PFSK-1 (cell line): ENCODE results near the gene NTM.

Experiments
- FOXP2 ChIP-seq: optimal IDR thresholded peaks from 2 replicates; pipeline ENCODE3; 2011; ENCODE audit warnings: borderline replicate concordance, control low read depth, inconsistent platforms; ENCODE audit not compliant: insufficient read depth; ENCODE audit errors: extremely low read length, extremely low read depth
- POLR2AphosphoS5 ChIP-seq: IDR thresholded peaks from 2 replicates; pipeline ENCODE4 v1.6.1; 2012; ENCODE audit warnings: low read depth, mild to moderate bottlenecking, control low read depth, low read length, moderate library complexity
- SIN3A ChIP-seq: IDR thresholded peaks from 2 replicates; pipeline ENCODE4 v1.6.1; 2012; ENCODE audit warnings: mild to moderate bottlenecking, low read length, moderate library complexity, borderline replicate concordance; ENCODE audit not compliant: insufficient read depth
- TAF1 ChIP-seq: IDR thresholded peaks from 2 replicates; pipeline ENCODE4 v1.6.1; 2012; ENCODE audit warnings: low read length, control low read depth, borderline replicate concordance; ENCODE audit not compliant: insufficient read depth
- TF ChIP-seq, protein P1 (sequence below), 2 experiments: IDR thresholded peaks; 2 replicates each; pipeline versions ENCODE4 v1.6.1 to v1.8.0; 2011 to 2012; ENCODE audit warnings: low read depth in 2 of 2, low read length in 2 of 2, control low read depth in 1 of 2, inconsistent platforms in 1 of 2, mild to moderate bottlenecking in 1 of 2, moderate library complexity in 1 of 2; ENCODE audit not compliant: insufficient read depth in 1 of 2

The NTM gene

DNA sequence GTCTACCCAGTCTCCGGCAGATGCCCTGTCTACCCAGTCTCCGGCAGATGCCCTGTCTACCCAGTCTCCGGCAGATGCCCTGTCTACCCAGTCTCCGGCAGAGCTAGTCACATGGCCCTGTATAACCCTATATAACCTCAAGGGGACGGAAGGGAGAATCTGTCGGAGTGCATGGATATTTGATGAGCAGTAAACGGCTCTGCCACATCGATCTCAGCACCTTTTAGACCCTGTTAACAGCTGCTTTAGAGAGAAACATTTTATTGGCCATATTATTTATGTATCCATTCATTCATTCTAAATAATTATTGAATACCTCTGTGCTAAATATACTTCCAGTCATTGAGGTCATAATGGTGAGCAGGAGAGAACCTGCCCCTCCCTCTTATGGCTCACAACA lies 228.9 kb downstream of the NTM start:
- TF ChIP-seq, protein P1, sequence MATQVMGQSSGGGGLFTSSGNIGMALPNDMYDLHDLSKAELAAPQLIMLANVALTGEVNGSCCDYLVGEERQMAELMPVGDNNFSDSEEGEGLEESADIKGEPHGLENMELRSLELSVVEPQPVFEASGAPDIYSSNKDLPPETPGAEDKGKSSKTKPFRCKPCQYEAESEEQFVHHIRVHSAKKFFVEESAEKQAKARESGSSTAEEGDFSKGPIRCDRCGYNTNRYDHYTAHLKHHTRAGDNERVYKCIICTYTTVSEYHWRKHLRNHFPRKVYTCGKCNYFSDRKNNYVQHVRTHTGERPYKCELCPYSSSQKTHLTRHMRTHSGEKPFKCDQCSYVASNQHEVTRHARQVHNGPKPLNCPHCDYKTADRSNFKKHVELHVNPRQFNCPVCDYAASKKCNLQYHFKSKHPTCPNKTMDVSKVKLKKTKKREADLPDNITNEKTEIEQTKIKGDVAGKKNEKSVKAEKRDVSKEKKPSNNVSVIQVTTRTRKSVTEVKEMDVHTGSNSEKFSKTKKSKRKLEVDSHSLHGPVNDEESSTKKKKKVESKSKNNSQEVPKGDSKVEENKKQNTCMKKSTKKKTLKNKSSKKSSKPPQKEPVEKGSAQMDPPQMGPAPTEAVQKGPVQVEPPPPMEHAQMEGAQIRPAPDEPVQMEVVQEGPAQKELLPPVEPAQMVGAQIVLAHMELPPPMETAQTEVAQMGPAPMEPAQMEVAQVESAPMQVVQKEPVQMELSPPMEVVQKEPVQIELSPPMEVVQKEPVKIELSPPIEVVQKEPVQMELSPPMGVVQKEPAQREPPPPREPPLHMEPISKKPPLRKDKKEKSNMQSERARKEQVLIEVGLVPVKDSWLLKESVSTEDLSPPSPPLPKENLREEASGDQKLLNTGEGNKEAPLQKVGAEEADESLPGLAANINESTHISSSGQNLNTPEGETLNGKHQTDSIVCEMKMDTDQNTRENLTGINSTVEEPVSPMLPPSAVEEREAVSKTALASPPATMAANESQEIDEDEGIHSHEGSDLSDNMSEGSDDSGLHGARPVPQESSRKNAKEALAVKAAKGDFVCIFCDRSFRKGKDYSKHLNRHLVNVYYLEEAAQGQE (IDR thresholded peaks at IDR 0.05; ENCODE audit: insufficient read depth in 1 of 2, low read depth in 2 of 2, low read length in 2 of 2), result no peak
- no peak for TF ChIP-seq SIN3A
- TF ChIP-seq POLR2AphosphoS5, result no peak
- TF ChIP-seq FOXP2, result no peak
- TF ChIP-seq TAF1, result no peak

DNA sequence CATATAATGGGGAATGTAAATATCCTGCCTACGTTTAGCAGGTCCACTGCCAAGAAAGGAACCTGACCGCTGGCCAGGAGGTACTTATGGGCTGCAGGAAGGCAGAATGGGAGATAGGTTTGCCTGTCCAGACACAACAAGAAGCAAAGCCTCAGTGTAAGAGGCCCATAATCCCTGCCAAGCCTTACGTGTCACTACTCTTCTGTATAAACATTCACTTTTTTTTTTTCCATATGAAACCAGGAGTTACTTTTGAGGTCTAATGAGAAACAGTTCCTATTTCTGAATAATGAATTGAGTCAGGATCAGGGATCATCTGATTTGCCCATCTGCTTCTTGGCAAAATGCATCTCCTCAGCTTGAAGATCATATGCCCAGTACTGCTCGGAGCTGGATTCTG lies 230.2 kb downstream of the NTM start:
- TF ChIP-seq TAF1 (no peak), SIN3A (no peak), POLR2AphosphoS5 (no peak), FOXP2 (no peak)
- TF ChIP-seq, protein P1 (IDR thresholded peaks at IDR 0.05; ENCODE audit: insufficient read depth in 1 of 2, low read depth in 2 of 2, low read length in 2 of 2), result no peak

DNA sequence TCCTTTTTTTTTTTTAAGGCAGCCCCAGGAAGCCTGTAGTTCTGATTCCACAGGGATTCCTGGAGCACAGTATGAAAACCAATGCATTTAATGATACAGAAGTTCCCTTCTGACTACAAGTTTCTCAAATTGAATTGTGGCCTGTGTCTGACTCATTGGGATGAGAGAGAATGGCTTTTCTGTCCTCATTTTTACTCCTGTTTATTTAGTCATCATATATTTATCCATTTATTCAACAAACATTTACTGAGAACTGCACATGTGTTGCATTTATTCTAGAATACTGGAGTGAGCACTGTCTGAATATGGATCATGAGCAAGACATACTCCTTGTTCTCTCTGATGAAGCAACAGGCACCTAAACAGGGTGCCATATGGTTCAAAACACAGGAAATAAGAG lies 231.2 kb downstream of the NTM start:
- TF ChIP-seq TAF1, result no peak
- no peak for TF ChIP-seq POLR2AphosphoS5
- TF ChIP-seq, protein P1 (IDR thresholded peaks at IDR 0.05; ENCODE audit: insufficient read depth in 1 of 2, low read depth in 2 of 2, low read length in 2 of 2), result no peak
- no peak for TF ChIP-seq SIN3A
- no peak for TF ChIP-seq FOXP2

DNA sequence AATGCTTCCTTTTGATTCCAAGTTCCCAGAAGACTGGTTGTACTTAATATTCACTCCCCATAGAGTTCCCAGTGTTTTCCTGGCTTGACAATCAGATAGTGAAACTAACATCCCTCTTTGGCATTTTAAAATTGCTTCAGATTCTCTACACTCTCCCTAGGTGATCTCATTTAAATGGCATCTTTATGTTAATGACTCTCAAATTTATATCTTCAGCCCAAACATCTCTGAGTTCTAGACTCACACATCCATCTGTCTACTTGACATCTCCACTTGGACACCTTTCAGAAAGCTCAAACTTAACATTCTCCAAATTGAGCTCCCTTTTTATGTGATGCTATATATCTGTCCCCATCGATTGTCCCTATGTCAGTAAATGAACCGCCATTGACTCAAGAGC lies 232.0 kb downstream of the NTM start:
- TF ChIP-seq FOXP2, result no peak
- no peak for TF ChIP-seq SIN3A
- no peak for TF ChIP-seq POLR2AphosphoS5
- TF ChIP-seq, protein P1 (IDR thresholded peaks at IDR 0.05; ENCODE audit: insufficient read depth in 1 of 2, low read depth in 2 of 2, low read length in 2 of 2), result no peak
- no peak for TF ChIP-seq TAF1

DNA sequence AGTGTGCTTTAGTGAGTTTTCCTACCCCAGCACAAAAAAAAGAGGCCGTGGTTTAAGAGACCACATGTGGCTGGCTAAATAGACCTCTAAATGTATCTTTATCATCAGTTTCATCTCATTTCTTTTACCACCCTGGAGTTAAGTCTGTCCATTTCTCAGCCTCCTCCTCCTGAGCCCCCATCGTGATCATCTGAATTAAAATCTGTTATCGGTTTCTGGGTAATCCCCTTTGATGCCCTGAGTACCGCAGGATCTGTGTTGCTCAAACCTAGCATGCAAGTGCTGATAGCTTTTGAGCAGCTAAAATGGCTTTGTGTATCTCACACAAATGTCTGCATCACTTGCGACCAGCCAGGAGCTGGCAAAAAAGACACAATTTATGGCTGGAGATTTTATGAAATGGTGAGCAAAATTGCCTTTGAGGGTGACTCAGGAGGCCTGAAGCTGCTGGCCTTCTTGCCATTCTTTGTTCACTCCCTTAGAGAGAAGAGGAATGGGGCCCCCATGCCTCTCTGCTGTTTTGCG lies 236.5 kb downstream of the NTM start:
- TF ChIP-seq POLR2AphosphoS5, result no peak
- no peak for TF ChIP-seq SIN3A
- TF ChIP-seq, protein P1 (IDR thresholded peaks at IDR 0.05; ENCODE audit: insufficient read depth in 1 of 2, low read depth in 2 of 2, low read length in 2 of 2), result no peak
- no peak for TF ChIP-seq FOXP2
- no peak for TF ChIP-seq TAF1
